ENCODE measurements around the gene REX1BD. TPM values are rescaled to one million over a fixed set of nuclear protein-coding genes. Genes with fewer than 3 reads are reported as not detected.

Gene REX1BD
- total and polyA plus RNA-seq, 2 of the 13 experiments (the other 11 are each of a cell fraction or from before 2014, with no cell fraction given) = 7.5 to 25.4 TPM

GRCh38 chr19:18580311-18580710 is 8.3 kb upstream of the REX1BD start:
- H3K4me2 ChIP-seq (ENCODE audit: low read depth, low read length) = no peak overlapping the region
- peaks cover 0 to 2% of the 10 kb centered on the region in 2 experiments; a peak in 1 of 5 replicates for H3K27me3 ChIP-seq (ENCODE audit: control insufficient read depth in 1 of 2, insufficient read depth in 2 of 2, low read length in 2 of 2)
- DNase-seq (ENCODE audit: low spot score) = no peak
- ATAC-seq = peak; percentile 29
- H3K79me2 ChIP-seq (ENCODE audit: insufficient read depth, low read length) = no peaks in the 10 kb centered on the region
- H4K20me1 ChIP-seq (ENCODE audit: insufficient read depth, low read length) = no peaks in the 10 kb centered on the region
- no peak overlapping the region for H2AFZ ChIP-seq (ENCODE audit: low read length)
- CTCF ChIA-PET (ENCODE audit: low intra/inter-chr PET ratio, low total read pairs) = no interaction called here
- no TSS peak for BruUV-seq (replicated peaks)
- POLR2A ChIA-PET = interaction anchor here (1.9 kb wide), 1 partner anchor 8 kb away, joined by 9 read pairs; the partner anchor contains the start of gene UBA52
- H3K9ac ChIP-seq (ENCODE audit: insufficient read depth, low read depth, low read length) = no peak overlapping the region
- intact Hi-C loops (cut with micrococcal nuclease; ENCODE audit: unreplicated experiment) (no loop called here), in situ Hi-C loops (cut with HindIII; ENCODE audit: extremely low pct_ligation_motif_present, low pct_unique_long_range_greater_than_20kb) (no loop called here)
- whole genome bisulfite sequencing (ENCODE audit: low lambda C conversion rate) = 79% methylated on average over 3 of the region's 7 CpGs
- no peak for FAIRE-seq
- H3K36me3 ChIP-seq (replicated peaks in 1 of 2; ENCODE audit: control insufficient read depth in 1 of 2, insufficient read depth in 2 of 2, low read length in 2 of 2) = peaks cover 1 to 5% of the 10 kb centered on the region in 2 experiments; a peak in 3 of 5 replicates
- H3K27ac ChIP-seq (ENCODE audit: extremely low read length, insufficient read depth, low read length) = no peak overlapping the region
- H3K4me3 ChIP-seq (replicated peaks in 1 of 3; ENCODE audit: insufficient read depth in 1 of 3, low read depth in 2 of 3, low read length in 3 of 3) = no peak overlapping the region
- no peaks in the 10 kb centered on the region for H3K9me3 ChIP-seq (ENCODE audit: low read length)
- no peaks in the 10 kb centered on the region for H3K4me1 ChIP-seq (ENCODE audit: insufficient read depth, low read length)
- TF ChIP-seq SRSF1 (optimal IDR thresholded peaks at IDR 0.05; ENCODE audit: low read depth, low read length) = no peak
- TF ChIP-seq HOMEZ (CRISPR knock-in tag; IDR thresholded peaks at IDR 0.05; ENCODE audit: low read depth) = no peak
- no peak for TF ChIP-seq ZFP36L1 (CRISPR knock-in tag; IDR thresholded peaks at IDR 0.05)
- no peak for TF ChIP-seq TEAD2 (CRISPR knock-in tag; IDR thresholded peaks at IDR 0.05)
- TF ChIP-seq ZNF567 (CRISPR knock-in tag; IDR thresholded peaks at IDR 0.05; ENCODE audit: borderline replicate concordance) = no peak
- no peak for TF ChIP-seq TFDP1 (CRISPR knock-in tag; IDR thresholded peaks at IDR 0.05; ENCODE audit: borderline replicate concordance)
- no peak for TF ChIP-seq ZNF672 (CRISPR knock-in tag; IDR thresholded peaks at IDR 0.05)
- no peak for TF ChIP-seq NR3C1 (CRISPR knock-in tag; IDR thresholded peaks at IDR 0.05)
- TF ChIP-seq ZNF446 (CRISPR knock-in tag; IDR thresholded peaks at IDR 0.05) = no peak
- TF ChIP-seq PRDM10 (CRISPR knock-in tag; IDR thresholded peaks at IDR 0.05; ENCODE audit: low read depth) = no peak
- TF ChIP-seq ZNF574 (CRISPR knock-in tag; IDR thresholded peaks at IDR 0.05) = no peak
- TF ChIP-seq FOXJ3 (CRISPR knock-in tag; IDR thresholded peaks at IDR 0.05; ENCODE audit: borderline replicate concordance) = no peak
- no peak for TF ChIP-seq HOXA5 (CRISPR knock-in tag; IDR thresholded peaks at IDR 0.05)
